CD4-positive, alpha-beta memory T cell (primary cell): ENCODE results near the gene SBNO2. TPM values are rescaled to one million over a fixed set of nuclear protein-coding genes. Genes with fewer than 3 reads are reported as not detected.

ENCODE experiments used
- CTCF ChIA-PET: fragments of 350-600 bp; sonication (Branson Sonifier 250); formaldehyde crosslinking; loops from one replicate; lab custom pipeline; 2021; ENCODE audit warnings: inconsistent platforms; ENCODE audit not compliant: partially characterized antibody; lab: Charles Lee
- POLR2A ChIA-PET: fragments of 350-600 bp; sonication (Branson Sonifier 250); formaldehyde crosslinking; loops from one replicate; lab custom pipeline; 2021; ENCODE audit not compliant: partially characterized antibody; lab: Charles Lee
- DNase-seq, 5 donors: peaks; one replicate each; pipeline versions ENCODE4 v3.0.0 to v3.0.0-alpha.2; 2020 to 2022; ENCODE audit warnings: mixed read lengths in 1 of 5
- H3K27ac ChIP-seq: one replicate; pipeline ENCODE4 v1.7.0; 2013; ENCODE audit warnings: low read depth, low read length
- H3K27me3 ChIP-seq: 2 replicates; pipeline ENCODE4 v1.7.0; 2013; ENCODE audit warnings: mild to moderate bottlenecking, low read length, moderate library complexity; ENCODE audit not compliant: insufficient read depth
- H3K36me3 ChIP-seq: 2 replicates; pipeline ENCODE4 v1.7.0; 2013; ENCODE audit warnings: mild to moderate bottlenecking, low read length, moderate library complexity; ENCODE audit not compliant: insufficient read depth
- H3K4me1 ChIP-seq: 2 replicates; pipeline ENCODE4 v1.7.0; 2013; ENCODE audit warnings: mild to moderate bottlenecking, low read length, moderate library complexity; ENCODE audit not compliant: insufficient read depth
- H3K4me3 ChIP-seq, 2 donors: one replicate each; pipeline ENCODE4 v1.7.0; 2013; ENCODE audit warnings: low read length in 2 of 2, mild to moderate bottlenecking in 1 of 2
- H3K9me3 ChIP-seq, 2 donors: one replicate each; pipeline ENCODE4 v1.7.0; 2013; ENCODE audit warnings: low read length in 2 of 2, control low read depth in 1 of 2; ENCODE audit not compliant: control insufficient read depth in 1 of 2
- H3K27ac Mint-ChIP-seq, 7 donors: one replicate each; pipeline ENCODE4 v1.8.0; 2020 to 2021; ENCODE audit warnings: mixed read lengths in 7 of 7, mild to moderate bottlenecking in 6 of 7, inconsistent platforms in 3 of 7, moderate library complexity in 3 of 7
- H3K27me3 Mint-ChIP-seq, 2 donors: one replicate each; pipeline ENCODE4 v1.8.0; 2020 to 2021; ENCODE audit warnings: mixed read lengths in 2 of 2
- H3K36me3 Mint-ChIP-seq, 2 donors: one replicate each; pipeline ENCODE4 v1.8.0; 2020 to 2021; ENCODE audit warnings: mixed read lengths in 2 of 2, inconsistent platforms in 1 of 2, mild to moderate bottlenecking in 1 of 2
- H3K4me1 Mint-ChIP-seq, 4 donors: one replicate each; pipeline ENCODE4 v1.8.0; 2020 to 2021; ENCODE audit warnings: mixed read lengths in 4 of 4, mild to moderate bottlenecking in 1 of 4
- H3K4me3 Mint-ChIP-seq, 8 donors: one replicate each; pipeline ENCODE4 v1.8.0; 2020 to 2021; ENCODE audit warnings: mixed read lengths in 8 of 8, mild to moderate bottlenecking in 7 of 8, moderate library complexity in 6 of 8, inconsistent platforms in 3 of 8
- H3K9me3 Mint-ChIP-seq, 8 donors: one replicate each; pipeline ENCODE4 v1.8.0; 2020 to 2021; ENCODE audit warnings: mixed read lengths in 8 of 8, mild to moderate bottlenecking in 5 of 8, inconsistent platforms in 3 of 8, moderate library complexity in 1 of 8
- intact Hi-C: fragments of 100-400 bp; cut with micrococcal nuclease; formaldehyde crosslinking; loops from one replicate; pipeline ENCODE4 v1.15.1; 2023
- polyA plus RNA-seq, 2 donors: library from polyadenylated mRNA; unstranded; fragments of 300-500 nt; fragmentation: Illumina TruSeq; gene quantifications; one replicate each; pipeline ENCODE4 v1.2.3, GENCODE V29; 2021
- total RNA-seq, 2 experiments: library from RNA; stranded (reverse); gene quantifications; one replicate each; pipeline ENCODE4 v1.2.3, GENCODE V29; 2021

The SBNO2 gene
- total and polyA plus RNA-seq, 4 experiments from 2014 or later, result 0.37 to 98.6 (median 48.1) TPM

GRCh38 chr19:1097810-1098176, 76.3 kb downstream of the SBNO2 start:
- Histone ChIP-seq H3K9me3 (no peaks in the 10 kb centered on the region), H3K4me1 (peaks cover 62% of the 10 kb centered on the region), H3K4me3 (no peak overlapping the region), H3K36me3 (no peaks in the 10 kb centered on the region), H3K27ac (no peak overlapping the region), H3K27me3 (no peaks in the 10 kb centered on the region)
- Mint-ChIP-seq H3K27me3 (no peaks in the 10 kb centered on the region), H3K27ac (peak overlapping the region in 4 of 7 donors; percentile 47 to 79 (median 72)), H3K36me3 (peaks cover 0 to 8% of the 10 kb centered on the region in 2 donors), H3K4me1 (peaks cover 31 to 85% (median 57%) of the 10 kb centered on the region in 4 donors), H3K4me3 (peak overlapping the region in 1 of 8 donors; percentile 57), H3K9me3 (no peaks in the 10 kb centered on the region)
- ChIA-PET CTCF (interaction anchor here (1.4 kb wide), 1 partner anchor 33 kb away, joined by 4 read pairs; no protein-coding TSS in a partner anchor), POLR2A (interaction anchor here (0.7 to 47.8 kb wide), 3 partner anchors 35 to 172 kb away, joined by 3 to 3893 read pairs (median 3); partner anchors contain the start of genes ABCA7, ARHGAP45 and CIRBP)
- intact Hi-C loops, result loop anchor here (5.0 to 10.0 kb wide), 3 partner anchors 35 to 173 kb away; partner anchors contain the start of gene ARID3A
- DNase-seq, result no peak

- Mint-ChIP-seq H3K9me3 (no peaks in the 10 kb centered on the region), H3K4me1 (peaks cover 22 to 75% (median 46%) of the 10 kb centered on the region in 4 donors), H3K36me3 (peaks cover 0 to 11% of the 10 kb centered on the region in 2 donors), H3K27me3 (no peaks in the 10 kb centered on the region), H3K4me3 (peak within 1 kb of the TSS; percentile 83 to 96 (median 90)), H3K27ac (peak within 1 kb of the TSS; percentile 87 to 97 (median 93))
- Histone ChIP-seq H3K27me3 (no peaks in the 10 kb centered on the region), H3K36me3 (no peaks in the 10 kb centered on the region), H3K4me1 (peaks cover 44% of the 10 kb centered on the region), H3K27ac (peak within 1 kb of the TSS; percentile 85), H3K4me3 (peak within 1 kb of the TSS; percentile 54 to 65), H3K9me3 (no peaks in the 10 kb centered on the region)
- intact Hi-C loops, result loop anchor here (1.0 to 10.0 kb wide), 6 partner anchors 8 to 170 kb away; partner anchors contain the start of genes ARHGAP45, ARID3A and GPX4
- peak; percentile 97 to 99 (median 98) for DNase-seq
- ChIA-PET POLR2A (interaction anchor here (0.8 to 47.8 kb wide), 14 partner anchors 8 to 180 kb away, joined by 3 to 3893 read pairs (median 4); partner anchors contain the start of genes ABCA7, ARHGAP45, CNN2 and FAM174C), CTCF (interaction anchor here (1.4 to 2.3 kb wide), 3 partner anchors 30 to 39 kb away, joined by 4 to 9 read pairs (median 4); no protein-coding TSS in a partner anchor)
These were observed 78.9 kb downstream of the SBNO2 start, which contains the start of gene POLR2E for GRCh38 chr19:1094978-1095701. POLR2E (minus strand) TSS chr19:1095375; CDS start chr19:1095315, 60 bp downstream.

GRCh38 chr19:1094655-1094977, 79.5 kb downstream of the SBNO2 start:
- H3K27me3 ChIP-seq, result no peaks in the 10 kb centered on the region
- Mint-ChIP-seq H3K27ac (peak overlapping the region; percentile 73 to 91 (median 87)), H3K36me3 (peaks cover 0 to 11% of the 10 kb centered on the region in 2 donors), H3K4me1 (peaks cover 19 to 70% (median 43%) of the 10 kb centered on the region in 4 donors), H3K27me3 (no peaks in the 10 kb centered on the region), H3K4me3 (peak overlapping the region; percentile 83 to 96 (median 90)), H3K9me3 (no peaks in the 10 kb centered on the region)
- H3K36me3 ChIP-seq, result no peaks in the 10 kb centered on the region
- peak overlapping the region; percentile 54 to 65 for H3K4me3 ChIP-seq
- POLR2A ChIA-PET, result interaction anchor here (1.1 to 47.8 kb wide), 7 partner anchors 9 to 109 kb away, joined by 3 to 3893 read pairs (median 7); partner anchors contain the start of genes ABCA7, ARHGAP45, CNN2 and GPX4
- CTCF ChIA-PET, result interaction anchor here (1.7 to 2.3 kb wide), 2 partner anchors 29 to 38 kb away, joined by 4 to 9 read pairs; no protein-coding TSS in a partner anchor
- DNase-seq, result no peak
- peak overlapping the region; percentile 85 for H3K27ac ChIP-seq
- peaks cover 43% of the 10 kb centered on the region for H3K4me1 ChIP-seq
- H3K9me3 ChIP-seq, result no peaks in the 10 kb centered on the region
- intact Hi-C loops, result loop anchor here (2.0 to 10.0 kb wide), 3 partner anchors 18 to 170 kb away; partner anchors contain the start of genes ARHGAP45 and ARID3A

GRCh38 chr19:1093811-1094553, 80.1 kb downstream of the SBNO2 start:
- Histone ChIP-seq H3K4me1 (peaks cover 43% of the 10 kb centered on the region), H3K36me3 (peaks cover 3% of the 10 kb centered on the region), H3K4me3 (peak overlapping the region; percentile 54 to 65), H3K27ac (peak overlapping the region; percentile 85), H3K9me3 (no peaks in the 10 kb centered on the region), H3K27me3 (no peaks in the 10 kb centered on the region)
- H3K4me1 Mint-ChIP-seq, result peaks cover 19 to 63% (median 42%) of the 10 kb centered on the region in 4 donors
- H3K27ac Mint-ChIP-seq, result peak overlapping the region; percentile 73 to 91 (median 87)
- POLR2A ChIA-PET, result interaction anchor here (0.7 to 47.8 kb wide), 11 partner anchors 10 to 175 kb away, joined by 3 to 3893 read pairs (median 4); partner anchors contain the start of genes ABCA7, ARHGAP45, CIRBP and CNN2
- intact Hi-C loops, result loop anchor here (2.0 to 10.0 kb wide), 3 partner anchors 17 to 169 kb away; partner anchors contain the start of genes ARHGAP45 and ARID3A
- CTCF ChIA-PET, result interaction anchor here (1.7 to 2.3 kb wide), 2 partner anchors 29 to 37 kb away, joined by 4 to 9 read pairs; no protein-coding TSS in a partner anchor
- H3K9me3 Mint-ChIP-seq, result no peaks in the 10 kb centered on the region
- H3K36me3 Mint-ChIP-seq, result peaks cover 0 to 11% of the 10 kb centered on the region in 2 donors
- peak overlapping the region; percentile 83 to 96 (median 90) for H3K4me3 Mint-ChIP-seq
- H3K27me3 Mint-ChIP-seq, result no peaks in the 10 kb centered on the region
- DNase-seq, result no peak

DNA sequence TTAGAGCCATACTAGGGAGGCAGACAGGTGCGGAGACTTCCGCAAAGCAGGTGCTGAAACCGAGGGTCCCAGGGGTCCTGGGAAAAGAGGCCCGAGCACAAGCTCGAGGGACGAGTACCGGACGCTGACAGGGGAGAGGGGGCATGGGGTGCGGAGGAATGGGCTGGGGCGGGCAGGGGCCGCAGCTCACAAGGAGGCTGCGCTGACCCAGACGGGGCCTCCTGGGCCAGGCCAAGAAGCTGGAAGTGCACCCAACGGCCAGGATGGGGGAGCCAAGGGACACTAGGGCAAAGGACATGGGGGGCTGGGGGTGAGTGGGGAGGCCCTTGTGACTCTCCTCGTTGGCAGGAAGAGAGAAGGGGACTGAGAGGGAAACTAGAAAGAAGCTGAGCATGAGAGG, 80.7 kb downstream of the SBNO2 start:
- peaks cover 7% of the 10 kb centered on the region for H3K36me3 ChIP-seq
- Mint-ChIP-seq H3K9me3 (no peaks in the 10 kb centered on the region), H3K4me3 (peak overlapping the region; percentile 12 to 96 (median 90)), H3K27me3 (no peaks in the 10 kb centered on the region), H3K4me1 (peaks cover 20 to 62% (median 42%) of the 10 kb centered on the region in 4 donors), H3K36me3 (peaks cover 0 to 14% of the 10 kb centered on the region in 2 donors), H3K27ac (peak overlapping the region in 5 of 7 donors; percentile 6 to 91 (median 80))
- DNase-seq, result no peak
- H3K4me3 ChIP-seq, result no peak overlapping the region
- H3K9me3 ChIP-seq, result no peaks in the 10 kb centered on the region
- no peak overlapping the region for H3K27ac ChIP-seq
- no peaks in the 10 kb centered on the region for H3K27me3 ChIP-seq
- ChIA-PET POLR2A (interaction anchor here (0.7 to 47.8 kb wide), 10 partner anchors 10 to 176 kb away, joined by 3 to 3893 read pairs (median 5); partner anchors contain the start of genes ABCA7, ARHGAP45, CIRBP and CNN2), CTCF (interaction anchor here (1.0 to 2.3 kb wide), 2 partner anchors 26 to 28 kb away, joined by 3 to 9 read pairs; no protein-coding TSS in a partner anchor)
- intact Hi-C loops, result loop anchor here (10.0 kb wide), 1 partner anchor 169 kb away; the partner anchor contains the start of gene ARID3A
- peaks cover 45% of the 10 kb centered on the region for H3K4me1 ChIP-seq

DNA sequence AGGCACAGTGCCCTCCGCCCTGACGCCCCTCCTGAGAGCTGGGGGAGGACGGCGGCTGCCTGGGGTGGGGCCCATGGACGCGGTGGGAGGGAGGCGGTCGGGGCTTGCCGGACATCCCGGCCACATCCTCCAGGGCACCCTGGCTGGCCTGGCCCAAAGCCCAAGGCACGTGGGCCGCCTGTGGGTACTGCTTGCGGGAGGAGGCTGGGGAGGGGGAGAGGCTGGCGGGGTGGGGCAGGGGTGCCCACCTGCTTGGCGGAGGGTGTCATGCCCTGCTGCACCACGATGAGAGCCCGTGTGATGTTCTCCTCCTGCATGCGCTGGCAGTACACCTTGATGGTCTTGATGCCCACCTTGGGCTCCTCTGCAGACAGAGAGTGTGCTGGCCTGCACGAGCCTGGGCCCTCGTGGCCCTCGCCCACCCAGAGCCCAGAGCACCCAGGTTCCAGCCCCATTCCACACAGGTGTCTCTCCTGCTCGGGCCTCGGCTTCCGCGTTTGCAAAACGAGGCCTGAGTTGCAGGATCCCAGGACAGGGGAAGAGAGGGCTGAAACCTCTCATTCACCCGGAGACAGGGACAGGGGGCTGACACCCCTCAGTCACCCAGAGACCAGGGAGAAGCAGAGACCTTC, 82.4 kb downstream of the SBNO2 start:
- H3K36me3 Mint-ChIP-seq, result peaks cover 4 to 22% of the 10 kb centered on the region in 2 donors
- no peak overlapping the region for H3K27ac ChIP-seq
- peaks cover 11% of the 10 kb centered on the region for H3K36me3 ChIP-seq
- DNase-seq, result no peak
- no peak overlapping the region for H3K4me3 ChIP-seq
- peaks cover 60% of the 10 kb centered on the region for H3K4me1 ChIP-seq
- H3K4me3 Mint-ChIP-seq, result peak overlapping the region in 2 of 8 donors; percentile 21 to 25
- H3K9me3 Mint-ChIP-seq, result no peaks in the 10 kb centered on the region
- H3K9me3 ChIP-seq, result no peaks in the 10 kb centered on the region
- ChIA-PET CTCF (interaction anchor here (17.9 kb wide), 1 partner anchor 25 kb away, joined by 219 read pairs; the partner anchor contains the start of gene ARHGAP45), POLR2A (interaction anchor here (1.3 to 57.1 kb wide), 4 partner anchors 6 to 101 kb away, joined by 5 to 3893 read pairs (median 2461); partner anchors contain the start of genes ABCA7, ARHGAP45, CNN2 and GPX4)
- intact Hi-C loops, result loop anchor here (10.0 kb wide), 1 partner anchor 167 kb away; the partner anchor contains the start of gene ARID3A
- H3K27me3 Mint-ChIP-seq, result no peaks in the 10 kb centered on the region
- no peaks in the 10 kb centered on the region for H3K27me3 ChIP-seq
- H3K4me1 Mint-ChIP-seq, result peaks cover 25 to 68% (median 47%) of the 10 kb centered on the region in 4 donors
- H3K27ac Mint-ChIP-seq, result peak overlapping the region in 2 of 7 donors; percentile 35 to 66
